C4-2B (cell line): Measurements from ENCODE around the gene GSTO1.

ENCODE experiments used
- H3K27ac ChIP-seq: fragments of 450-650 bp; 2 replicates; pipeline ENCODE4 v1.5.1; 2017
- ZFX ChIP-seq: fragments of 450-650 bp; IDR thresholded peaks from 2 replicates; pipeline ENCODE4 v1.6.1; 2017
- TF ChIP-seq, protein P1 (sequence below): fragments of 450-650 bp; conservative IDR thresholded peaks from 2 replicates; pipeline ENCODE4 v1.5.1; 2017; ENCODE audit warnings: mild to moderate bottlenecking

GSTO1 gene

DNA sequence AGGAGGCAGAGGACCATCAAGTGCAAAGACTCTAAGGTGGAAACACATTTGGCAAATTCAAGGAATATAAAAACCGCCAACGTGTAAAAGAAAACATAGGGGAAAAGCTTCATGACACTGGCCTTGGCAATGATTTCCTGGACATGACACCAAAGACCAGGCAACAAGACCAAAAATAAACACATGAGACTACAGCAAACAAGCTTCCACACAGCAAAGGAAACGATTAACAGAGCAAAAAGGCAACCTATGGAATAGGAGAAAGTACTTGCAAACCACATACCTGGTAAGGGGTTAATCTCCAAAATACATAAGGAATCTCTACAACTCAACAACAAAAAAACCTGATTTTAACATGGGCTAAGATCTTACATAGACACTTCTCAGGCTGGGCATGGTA, 3.5 kb downstream of the GSTO1 start:
- H3K27ac ChIP-seq = no peak overlapping the region

DNA sequence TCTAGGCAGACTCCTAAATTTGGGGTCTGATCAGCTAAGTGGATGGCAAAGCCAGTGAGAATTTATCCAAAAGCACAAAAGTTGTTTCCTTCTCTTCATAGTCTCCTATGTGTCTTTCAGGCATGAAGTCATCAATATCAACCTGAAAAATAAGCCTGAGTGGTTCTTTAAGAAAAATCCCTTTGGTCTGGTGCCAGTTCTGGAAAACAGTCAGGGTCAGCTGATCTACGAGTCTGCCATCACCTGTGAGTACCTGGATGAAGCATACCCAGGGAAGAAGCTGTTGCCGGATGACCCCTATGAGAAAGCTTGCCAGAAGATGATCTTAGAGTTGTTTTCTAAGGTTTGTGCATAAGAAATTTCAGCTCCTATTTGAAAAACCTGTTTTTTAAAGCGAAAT, 4.8 kb downstream of the GSTO1 start:
- H3K27ac ChIP-seq = no peak overlapping the region
- TF ChIP-seq, protein P1, sequence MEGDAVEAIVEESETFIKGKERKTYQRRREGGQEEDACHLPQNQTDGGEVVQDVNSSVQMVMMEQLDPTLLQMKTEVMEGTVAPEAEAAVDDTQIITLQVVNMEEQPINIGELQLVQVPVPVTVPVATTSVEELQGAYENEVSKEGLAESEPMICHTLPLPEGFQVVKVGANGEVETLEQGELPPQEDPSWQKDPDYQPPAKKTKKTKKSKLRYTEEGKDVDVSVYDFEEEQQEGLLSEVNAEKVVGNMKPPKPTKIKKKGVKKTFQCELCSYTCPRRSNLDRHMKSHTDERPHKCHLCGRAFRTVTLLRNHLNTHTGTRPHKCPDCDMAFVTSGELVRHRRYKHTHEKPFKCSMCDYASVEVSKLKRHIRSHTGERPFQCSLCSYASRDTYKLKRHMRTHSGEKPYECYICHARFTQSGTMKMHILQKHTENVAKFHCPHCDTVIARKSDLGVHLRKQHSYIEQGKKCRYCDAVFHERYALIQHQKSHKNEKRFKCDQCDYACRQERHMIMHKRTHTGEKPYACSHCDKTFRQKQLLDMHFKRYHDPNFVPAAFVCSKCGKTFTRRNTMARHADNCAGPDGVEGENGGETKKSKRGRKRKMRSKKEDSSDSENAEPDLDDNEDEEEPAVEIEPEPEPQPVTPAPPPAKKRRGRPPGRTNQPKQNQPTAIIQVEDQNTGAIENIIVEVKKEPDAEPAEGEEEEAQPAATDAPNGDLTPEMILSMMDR = no peak
- no peak for TF ChIP-seq ZFX

More for the DNA sequence above, 3.5 kb downstream of the GSTO1 start:
- no peak for TF ChIP-seq ZFX
- TF ChIP-seq, protein P1 = no peak

DNA sequence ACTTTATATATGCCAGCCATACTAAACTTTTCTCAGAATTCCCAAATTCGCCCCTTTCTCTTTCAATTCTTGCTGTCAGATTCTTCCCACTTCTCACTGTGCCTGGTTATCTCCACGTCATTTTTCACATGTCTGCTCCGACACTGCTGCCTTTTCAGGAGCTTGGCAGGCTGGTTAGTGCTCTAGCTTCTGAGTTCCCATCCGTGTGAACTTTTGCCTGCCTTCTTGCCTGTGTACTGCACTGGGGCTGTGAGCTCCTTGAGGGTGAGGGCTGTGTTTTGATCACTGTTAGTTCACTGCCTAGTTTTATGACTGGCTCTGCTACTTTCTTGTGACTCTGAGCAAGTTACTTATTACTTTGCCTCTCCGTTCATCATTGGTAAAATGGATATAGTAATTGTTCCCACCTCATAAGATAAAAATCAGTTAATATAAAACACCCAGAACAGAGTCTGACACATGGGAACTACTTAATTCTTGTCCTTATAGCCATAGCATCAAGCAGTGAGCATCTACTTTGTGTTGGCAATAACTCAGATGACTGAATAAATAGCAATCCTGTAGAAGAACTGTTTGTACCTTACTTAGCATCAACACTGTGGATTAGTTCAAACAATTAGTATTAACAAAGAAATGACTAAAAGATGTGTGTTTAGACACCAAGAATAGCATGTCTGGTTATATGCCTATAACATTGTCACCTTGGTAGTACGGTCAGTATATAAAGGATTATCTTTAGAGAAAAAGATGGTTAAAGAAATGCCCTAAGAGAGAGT, 5.5 kb downstream of the GSTO1 start:
- TF ChIP-seq ZFX = no peak
- TF ChIP-seq, protein P1 = no peak
- no peak overlapping the region for H3K27ac ChIP-seq

DNA sequence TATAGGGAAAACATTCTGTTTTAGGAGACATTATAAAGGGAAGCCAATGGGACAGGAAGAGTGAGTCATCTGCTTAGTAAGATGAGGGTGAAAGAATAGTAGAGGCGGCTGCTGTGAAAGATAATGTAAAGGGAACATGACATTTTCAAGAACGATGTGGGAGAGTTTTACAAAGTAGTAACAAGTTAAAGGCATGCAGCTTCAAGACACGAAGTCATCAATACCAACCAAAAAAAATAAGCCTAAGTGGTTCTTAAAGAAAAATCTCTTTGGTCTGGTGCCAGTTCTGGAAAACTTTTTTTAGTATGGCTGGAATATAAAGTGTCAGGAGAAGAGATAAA, 6.1 kb downstream of the GSTO1 start:
- no peak for TF ChIP-seq ZFX
- TF ChIP-seq, protein P1 = no peak
- H3K27ac ChIP-seq = no peak overlapping the region

DNA sequence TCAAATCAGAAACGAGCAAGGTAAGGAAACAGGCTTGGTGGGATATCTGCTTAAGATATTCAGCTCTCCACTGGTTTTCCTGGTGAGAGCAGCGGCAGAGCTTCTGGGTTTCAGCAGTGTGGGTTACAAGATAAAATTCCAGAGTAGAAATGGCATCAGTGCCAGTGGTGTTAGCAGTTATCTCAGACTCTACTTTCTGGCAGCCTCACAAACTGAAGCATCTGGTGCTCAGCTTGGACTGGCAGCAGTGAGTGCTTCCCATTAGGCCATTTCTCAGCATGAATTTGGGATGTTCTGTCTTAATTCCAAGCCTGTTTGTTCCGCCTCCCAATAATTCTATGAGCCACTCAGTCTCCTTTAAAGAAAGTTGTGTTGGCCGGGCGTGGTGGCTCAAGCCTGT, 7.4 kb downstream of the GSTO1 start:
- TF ChIP-seq, protein P1 = no peak
- TF ChIP-seq ZFX = no peak
- H3K27ac ChIP-seq = no peak overlapping the region

DNA sequence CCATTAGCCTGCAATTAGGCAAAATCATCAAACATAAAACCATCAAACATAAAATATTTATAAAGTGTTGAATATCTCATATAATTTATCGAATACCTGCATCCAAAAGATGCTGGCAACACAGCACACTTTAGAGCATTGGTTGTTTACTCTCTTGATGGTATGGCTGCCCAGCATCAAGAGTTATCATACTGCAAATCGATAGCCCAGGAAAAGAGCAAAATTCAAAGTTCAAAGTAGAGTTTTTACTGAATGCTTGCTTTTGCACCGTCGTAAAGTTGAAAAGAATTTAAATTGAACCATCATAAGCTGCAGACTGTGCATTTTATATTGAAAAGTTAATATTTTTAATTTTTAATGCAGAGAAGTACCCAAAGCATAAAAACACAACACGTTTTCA, 10.1 kb downstream of the GSTO1 start:
- TF ChIP-seq, protein P1 = no peak
- TF ChIP-seq ZFX = no peak
- no peak overlapping the region for H3K27ac ChIP-seq

DNA sequence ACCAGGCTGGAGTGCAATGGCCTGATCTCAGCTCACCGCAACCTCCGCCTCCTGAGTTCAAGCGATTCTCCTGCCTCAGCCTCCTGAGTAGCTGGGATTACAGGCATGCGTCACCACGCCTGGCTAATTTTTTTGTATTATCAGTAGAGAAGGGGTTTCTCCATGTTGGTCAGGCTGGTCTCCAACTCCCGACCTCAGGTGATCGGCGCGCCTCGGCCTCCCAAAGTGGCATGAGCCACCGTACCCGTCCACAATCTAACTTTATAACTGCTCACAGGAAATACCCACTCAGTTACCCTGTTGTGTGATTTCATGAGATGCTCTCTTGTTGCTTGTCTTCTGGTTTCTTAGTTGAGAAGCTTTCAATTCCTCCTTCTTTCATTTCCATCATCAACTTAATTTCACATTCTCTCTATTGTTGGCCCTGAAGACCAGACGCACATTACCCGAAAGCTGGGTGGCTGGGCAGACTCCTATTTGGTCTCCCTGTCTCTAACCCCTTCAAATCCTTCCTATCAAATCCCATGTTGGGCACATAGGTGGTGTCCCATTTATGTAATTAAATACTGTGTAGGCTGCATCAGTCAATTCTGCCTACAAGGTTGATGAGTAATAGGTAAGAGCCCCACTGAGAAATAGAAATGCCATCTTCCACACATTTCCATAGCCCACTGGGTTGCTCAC, 13.2 kb downstream of the GSTO1 start:
- peak overlapping the region; percentile 81 for H3K27ac ChIP-seq
- TF ChIP-seq, protein P1 = no peak
- TF ChIP-seq ZFX = no peak
